Measurements from ENCODE around the gene RNF7.

- TF ChIP-seq POLR2A (IDR thresholded peaks at IDR 0.05; ENCODE audit: low read depth, low read length) = no peak
- TF ChIP-seq CTCF (IDR thresholded peaks at IDR 0.05; ENCODE audit: extremely low read depth in 1 of 2, insufficient read depth in 1 of 2, low read depth in 1 of 2, low read length in 2 of 2) = no peak
Measured at GRCh38 chr3:141710888-141711616, 27.0 kb upstream of the RNF7 start.
